Naive B cell (primary cell): Measurements from ENCODE around the gene ATP6V1A. TPM values are rescaled to one million over a fixed set of nuclear protein-coding genes. Genes with fewer than 3 reads are reported as not detected.

ENCODE experiments used
- ATAC-seq, 2 donors: fragments of 150-1000 bp; cut with Tn5 transposase; 2 replicates each; pipeline ENCODE4 v1.10.0; 2021; ENCODE audit warnings: low read depth in 2 of 2, mild to moderate bottlenecking in 2 of 2, moderate library complexity in 2 of 2
- DNase-seq: peaks from one replicate; pipeline ENCODE4 v3.0.0; 2022
- H3K27ac Mint-ChIP-seq, 6 donors: one replicate each; pipeline ENCODE4 v1.8.0; 2020 to 2022; ENCODE audit warnings: mild to moderate bottlenecking in 6 of 6, mixed read lengths in 6 of 6, moderate library complexity in 5 of 6, inconsistent platforms in 2 of 6
- H3K27me3 Mint-ChIP-seq, 3 donors: one replicate each; pipeline ENCODE4 v1.8.0; 2021 to 2022; ENCODE audit warnings: mixed read lengths in 3 of 3, mild to moderate bottlenecking in 1 of 3
- H3K36me3 Mint-ChIP-seq, 2 donors: one replicate each; pipeline ENCODE4 v1.8.0; 2020 to 2022; ENCODE audit warnings: mixed read lengths in 2 of 2, inconsistent platforms in 1 of 2, mild to moderate bottlenecking in 1 of 2
- H3K4me1 Mint-ChIP-seq, 3 donors: one replicate each; pipeline ENCODE4 v1.8.0; 2020 to 2022; ENCODE audit warnings: mixed read lengths in 3 of 3, inconsistent platforms in 1 of 3, mild to moderate bottlenecking in 1 of 3, moderate library complexity in 1 of 3
- H3K4me3 Mint-ChIP-seq, 8 donors: one replicate each; pipeline ENCODE4 v1.8.0; 2020 to 2022; ENCODE audit warnings: mild to moderate bottlenecking in 8 of 8, mixed read lengths in 8 of 8, moderate library complexity in 8 of 8, inconsistent platforms in 2 of 8
- H3K9me3 Mint-ChIP-seq, 7 donors: one replicate each; pipeline ENCODE4 v1.8.0; 2020 to 2022; ENCODE audit warnings: mixed read lengths in 7 of 7, mild to moderate bottlenecking in 5 of 7, inconsistent platforms in 2 of 7, moderate library complexity in 1 of 7
- polyA plus RNA-seq, 6 donors: library from polyadenylated mRNA; unstranded; fragments of 300-500 nt; fragmentation: Illumina TruSeq; gene quantifications; one replicate each; pipeline ENCODE4 v1.2.3, GENCODE V29; 2021; ENCODE audit warnings: low read depth in 6 of 6

Gene ATP6V1A
- polyA plus RNA-seq, 6 donors from 2014 or later, result 42.2 to 55.1 (median 52.2) TPM

DNA sequence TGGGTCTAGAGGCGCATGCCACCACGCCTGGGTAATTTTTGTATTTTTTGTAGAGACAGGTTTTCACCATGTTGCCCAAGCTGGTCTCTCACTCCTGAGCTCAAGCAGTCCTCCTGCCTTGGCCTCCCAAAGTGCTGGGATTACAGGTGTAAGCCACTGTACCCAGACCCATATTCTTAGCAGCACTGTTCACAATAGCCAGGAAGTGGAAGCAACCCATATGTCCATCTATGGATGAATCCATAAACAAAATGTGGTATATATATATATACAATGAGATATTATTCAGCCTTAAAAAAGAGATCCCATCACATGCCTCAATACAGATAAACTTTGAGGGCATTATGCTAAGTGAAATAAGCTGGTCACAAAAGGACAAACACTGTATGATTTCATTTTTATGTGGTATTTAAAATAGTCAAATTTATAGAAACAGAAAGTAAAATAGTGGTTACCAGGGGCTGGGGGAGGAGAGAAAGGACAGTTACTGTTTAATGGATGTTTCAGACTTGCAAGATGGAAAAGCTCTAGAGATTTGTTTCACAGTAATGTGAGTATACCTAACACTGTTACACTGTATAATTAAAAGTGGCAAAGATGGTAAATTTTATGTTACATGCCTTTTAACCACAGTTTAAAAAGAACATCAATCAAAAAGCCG is 56.1 kb downstream of the ATP6V1A start:
- Mint-ChIP-seq H3K36me3 (peaks cover 32 to 43% of the 10 kb centered on the region in 2 donors), H3K27me3 (no peaks in the 10 kb centered on the region), H3K4me1 (peaks cover 4 to 15% (median 14%) of the 10 kb centered on the region in 3 donors), H3K4me3 (peak overlapping the region in 1 of 8 donors; percentile 11), H3K27ac (peak overlapping the region in 5 of 6 donors; percentile 18 to 97 (median 88)), H3K9me3 (no peaks in the 10 kb centered on the region)
- DNase-seq (no peak), ATAC-seq (peak in 1 of 2 donors; percentile 33)

DNA sequence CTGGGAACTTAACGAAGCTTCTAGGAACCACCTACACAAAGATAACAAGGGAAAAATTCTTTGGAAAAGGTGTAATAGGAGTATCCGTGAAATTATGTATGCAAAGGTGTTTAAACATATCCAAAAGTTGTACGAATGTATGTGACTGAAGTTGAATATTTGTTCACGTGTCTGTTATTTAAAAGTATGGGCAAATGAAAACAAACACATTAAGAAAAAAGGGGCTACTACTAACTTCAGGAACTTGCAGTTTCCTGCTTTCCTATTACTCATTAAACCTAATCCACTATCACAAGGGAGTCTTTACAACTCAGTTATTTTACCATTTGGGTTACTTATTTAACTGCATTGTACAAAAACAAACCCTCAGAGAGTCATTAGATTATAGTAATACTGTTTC is 57.8 kb downstream of the ATP6V1A start:
- H3K4me3 Mint-ChIP-seq, result no peak overlapping the region
- DNase-seq (no peak), ATAC-seq (no peak)
- H3K9me3 Mint-ChIP-seq, result no peaks in the 10 kb centered on the region
- H3K27ac Mint-ChIP-seq, result peak overlapping the region in 1 of 6 donors; percentile 19
- H3K27me3 Mint-ChIP-seq, result no peaks in the 10 kb centered on the region
- peaks cover 29 to 37% of the 10 kb centered on the region in 2 donors for H3K36me3 Mint-ChIP-seq
- peaks cover 4 to 15% (median 14%) of the 10 kb centered on the region in 3 donors for H3K4me1 Mint-ChIP-seq

DNA sequence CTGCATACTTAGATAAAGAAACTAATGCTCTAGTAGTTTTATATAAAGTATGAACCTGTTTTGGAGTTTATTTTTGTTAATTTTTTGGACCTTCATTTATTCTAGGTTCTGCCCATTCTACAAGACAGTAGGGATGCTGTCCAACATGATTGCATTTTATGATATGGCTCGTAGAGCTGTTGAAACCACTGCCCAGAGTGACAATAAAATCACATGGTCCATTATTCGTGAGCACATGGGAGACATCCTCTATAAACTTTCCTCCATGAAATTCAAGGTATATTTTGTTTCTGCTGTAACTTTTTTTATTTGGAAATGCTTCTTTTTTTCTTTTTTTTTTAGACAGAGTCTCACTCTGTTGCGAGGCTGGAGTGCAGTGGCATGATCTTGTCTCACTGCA is 58.4 kb downstream of the ATP6V1A start:
- Mint-ChIP-seq H3K27me3 (no peaks in the 10 kb centered on the region), H3K36me3 (peaks cover 30 to 33% of the 10 kb centered on the region in 2 donors), H3K4me3 (no peak overlapping the region)

GRCh38 chr3:113812854-113813253 is 66.0 kb downstream of the ATP6V1A start:
- Mint-ChIP-seq H3K27ac (peak overlapping the region in 1 of 6 donors; percentile 61), H3K4me1 (no peaks in the 10 kb centered on the region), H3K9me3 (peaks cover 0 to 2% (median 0%) of the 10 kb centered on the region in 7 donors), H3K27me3 (no peaks in the 10 kb centered on the region), H3K36me3 (peaks cover 6 to 8% of the 10 kb centered on the region in 2 donors), H3K4me3 (no peak overlapping the region)
- no peak for DNase-seq
- no peak for ATAC-seq

More for the DNA sequence above, 58.4 kb downstream of the ATP6V1A start:
- no peaks in the 10 kb centered on the region for H3K9me3 Mint-ChIP-seq
- no peak overlapping the region for H3K27ac Mint-ChIP-seq
- DNase-seq, result no peak
- ATAC-seq, result no peak
- H3K4me1 Mint-ChIP-seq, result peaks cover 4 to 15% (median 14%) of the 10 kb centered on the region in 3 donors

GRCh38 chr3:113819866-113820265 is 73.0 kb downstream of the ATP6V1A start:
- no peak overlapping the region for H3K4me3 Mint-ChIP-seq
- peaks cover 2 to 5% (median 3%) of the 10 kb centered on the region in 3 donors for H3K4me1 Mint-ChIP-seq
- ATAC-seq (no peak), DNase-seq (no peak)
- no peaks in the 10 kb centered on the region for H3K27me3 Mint-ChIP-seq
- no peaks in the 10 kb centered on the region for H3K36me3 Mint-ChIP-seq
- H3K27ac Mint-ChIP-seq, result peak overlapping the region in 2 of 6 donors; percentile 21 to 49
- no peaks in the 10 kb centered on the region for H3K9me3 Mint-ChIP-seq

GRCh38 chr3:113825090-113825489 is 78.3 kb downstream of the ATP6V1A start:
- Mint-ChIP-seq H3K36me3 (no peaks in the 10 kb centered on the region), H3K4me1 (peaks cover 25 to 47% (median 32%) of the 10 kb centered on the region in 3 donors), H3K9me3 (peaks cover 0 to 4% (median 2%) of the 10 kb centered on the region in 7 donors), H3K4me3 (peak overlapping the region in 2 of 8 donors; percentile 21 to 27), H3K27me3 (no peaks in the 10 kb centered on the region), H3K27ac (peak overlapping the region in 2 of 6 donors; percentile 19 to 44)
- ATAC-seq (peak; percentile 54 to 68), DNase-seq (no peak)

DNA sequence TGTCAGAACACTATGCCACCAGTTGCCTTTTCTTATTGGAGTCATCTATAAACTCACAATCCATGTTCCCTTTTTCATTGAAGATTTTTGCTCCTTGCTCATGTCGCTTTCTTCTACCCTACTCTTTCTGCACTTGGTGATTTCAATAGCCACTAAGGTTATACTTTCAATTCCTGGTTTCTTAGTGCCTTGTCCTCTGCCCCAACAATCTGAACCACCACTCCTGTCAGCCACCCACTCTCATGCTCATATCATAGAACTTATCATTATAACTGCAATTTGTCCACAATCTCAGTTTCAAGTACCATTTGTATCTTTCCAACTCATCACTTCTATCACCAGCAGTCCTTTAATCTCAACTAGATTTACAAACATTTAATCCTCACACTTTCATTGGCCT is 81.8 kb downstream of the ATP6V1A start:
- peak overlapping the region in 5 of 8 donors; percentile 0 to 32 (median 12) for H3K4me3 Mint-ChIP-seq
- H3K27ac Mint-ChIP-seq, result peak overlapping the region; percentile 0 to 54 (median 8)
- peak in 1 of 2 donors; percentile 35 for ATAC-seq
- peaks cover 4 to 28% (median 13%) of the 10 kb centered on the region in 7 donors for H3K9me3 Mint-ChIP-seq
- peaks cover 6 to 10% of the 10 kb centered on the region in 2 donors for H3K36me3 Mint-ChIP-seq
- H3K27me3 Mint-ChIP-seq, result no peaks in the 10 kb centered on the region
- no peak for DNase-seq
- H3K4me1 Mint-ChIP-seq, result peaks cover 43 to 79% (median 59%) of the 10 kb centered on the region in 3 donors

DNA sequence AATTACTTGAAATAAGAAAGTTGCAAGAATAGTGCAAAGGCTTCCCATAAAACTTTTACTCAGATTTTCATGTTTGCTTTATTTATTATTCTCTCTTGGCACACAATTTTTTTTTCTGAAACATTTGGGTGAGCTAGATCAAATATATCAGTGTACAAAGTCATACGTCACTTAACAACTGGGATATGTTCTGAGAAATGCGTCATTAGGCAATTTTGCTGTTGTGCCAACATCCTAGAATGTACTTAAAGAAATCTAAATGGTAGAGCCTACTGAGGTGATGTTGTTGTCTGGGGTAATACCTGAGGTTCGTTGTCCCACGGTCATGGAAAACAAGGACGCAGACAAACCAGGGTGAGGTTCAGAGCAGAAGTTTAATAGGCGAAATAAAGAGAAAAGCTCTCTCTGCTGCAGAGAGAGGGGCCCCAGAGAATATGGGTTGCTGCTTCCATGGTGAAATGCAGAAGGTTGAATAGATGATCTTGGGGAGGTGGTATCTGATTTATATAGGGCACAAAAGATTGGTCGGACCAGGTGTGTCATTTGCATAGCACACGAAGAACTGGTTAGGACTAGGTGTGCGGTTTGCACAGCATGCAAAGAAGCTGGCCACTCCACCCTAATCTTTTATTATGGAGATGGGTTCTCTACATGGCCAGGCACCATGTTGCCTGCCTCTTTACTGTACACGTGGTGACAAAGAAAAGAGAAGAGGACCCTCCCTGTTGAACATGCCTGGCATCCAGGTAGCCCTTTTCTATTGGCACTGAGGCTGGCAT is 82.9 kb downstream of the ATP6V1A start:
- DNase-seq, result no peak
- Mint-ChIP-seq H3K4me3 (peak overlapping the region in 7 of 8 donors; percentile 24 to 79 (median 61)), H3K9me3 (peaks cover 4 to 28% (median 13%) of the 10 kb centered on the region in 7 donors), H3K36me3 (peaks cover 6 to 10% of the 10 kb centered on the region in 2 donors), H3K27ac (peak overlapping the region in 5 of 6 donors; percentile 17 to 84 (median 53)), H3K4me1 (peaks cover 41 to 76% (median 57%) of the 10 kb centered on the region in 3 donors), H3K27me3 (no peaks in the 10 kb centered on the region)
- ATAC-seq, result peak; percentile 25 to 64

- Mint-ChIP-seq H3K9me3 (peaks cover 4 to 28% (median 13%) of the 10 kb centered on the region in 7 donors), H3K4me3 (peak overlapping the region; percentile 21 to 82 (median 60)), H3K4me1 (peaks cover 36 to 65% (median 49%) of the 10 kb centered on the region in 3 donors), H3K27ac (peak overlapping the region in 5 of 6 donors; percentile 17 to 93 (median 84)), H3K36me3 (peaks cover 6 to 10% of the 10 kb centered on the region in 2 donors), H3K27me3 (no peaks in the 10 kb centered on the region)
- DNase-seq (no peak), ATAC-seq (no peak)
These were observed 84.2 kb downstream of the ATP6V1A start for GRCh38 chr3:113831103-113831355.

DNA sequence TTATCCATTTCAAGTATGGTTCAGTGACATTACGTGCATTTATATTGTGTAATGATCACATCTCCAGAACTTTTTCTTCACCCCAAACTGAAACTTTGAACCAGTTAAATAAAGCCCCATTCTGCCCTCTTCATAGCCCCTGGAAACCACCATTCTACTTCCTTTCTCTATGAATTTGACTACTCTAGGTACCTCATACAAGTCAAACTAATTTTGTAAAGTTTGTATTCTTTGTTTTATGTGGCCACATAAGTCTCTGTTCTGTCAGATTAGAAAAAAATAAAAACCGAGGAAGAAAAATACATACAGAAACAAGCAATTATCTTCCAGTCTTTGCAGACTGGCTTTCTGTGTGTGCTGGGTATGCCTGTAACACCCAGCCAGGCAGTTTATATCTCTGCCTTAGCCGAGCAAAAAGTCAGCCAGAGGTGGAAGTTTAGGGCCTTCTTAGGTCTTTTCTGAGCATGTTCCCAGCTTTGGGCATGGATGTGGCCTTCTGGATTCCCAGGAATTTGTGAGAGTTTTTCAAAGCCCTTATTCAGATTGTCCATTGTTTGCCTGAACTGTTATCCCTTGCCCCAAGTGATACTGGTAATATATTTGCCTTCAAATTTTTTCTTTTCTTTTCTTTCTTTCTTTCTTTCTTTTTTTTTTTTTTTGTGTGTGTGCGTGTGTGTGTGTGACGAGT is 85.8 kb downstream of the ATP6V1A start:
- ATAC-seq (peak; percentile 21 to 31), DNase-seq (no peak)
- Mint-ChIP-seq H3K27me3 (no peaks in the 10 kb centered on the region), H3K4me3 (peak overlapping the region in 2 of 8 donors; percentile 0 to 66), H3K4me1 (peaks cover 36 to 62% (median 44%) of the 10 kb centered on the region in 3 donors), H3K27ac (peak overlapping the region in 4 of 6 donors; percentile 4 to 79 (median 38)), H3K9me3 (peaks cover 4 to 28% (median 13%) of the 10 kb centered on the region in 7 donors), H3K36me3 (peaks cover 6 to 10% of the 10 kb centered on the region in 2 donors)

GRCh38 chr3:113834983-113835382 is 88.1 kb downstream of the ATP6V1A start:
- H3K4me3 Mint-ChIP-seq, result no peak overlapping the region
- no peak for ATAC-seq

DNA sequence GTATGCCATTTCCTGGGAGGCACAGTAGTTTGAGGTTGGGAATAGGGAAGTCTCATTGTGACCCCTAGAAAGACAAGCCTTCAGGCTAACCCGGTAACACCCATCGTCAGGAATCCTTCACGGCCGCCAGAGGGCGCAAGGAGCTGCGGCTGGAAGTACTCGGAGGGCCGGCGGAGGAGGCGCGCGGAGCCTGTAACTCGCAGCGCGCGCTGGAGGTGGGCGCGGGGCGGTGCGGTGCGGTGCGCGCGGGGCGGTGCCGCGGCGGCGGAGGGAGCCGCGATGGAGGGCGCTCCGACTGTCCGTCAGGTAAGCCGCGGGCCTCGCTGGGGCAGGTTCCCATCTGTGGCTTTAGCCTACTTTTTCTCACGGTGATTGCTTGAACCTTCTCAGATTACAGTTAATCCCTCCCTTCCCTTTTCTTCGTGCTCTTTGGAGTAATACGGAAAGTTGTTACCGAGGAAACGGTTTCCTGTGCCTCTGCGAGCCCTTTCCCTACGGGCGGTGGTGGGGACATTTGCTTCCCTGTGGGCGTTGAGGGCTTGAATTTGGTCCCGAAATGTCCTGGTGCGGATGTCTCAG is 91.9 kb downstream of the ATP6V1A start, which contains the start of gene GRAMD1C:
Gene GRAMD1C, plus strand, starts transcription at position 158 of the 579 bp plus-strand sequence. Its CDS starts 122 bp downstream, at position 280.
- H3K9me3 Mint-ChIP-seq, result no peaks in the 10 kb centered on the region
- H3K4me3 Mint-ChIP-seq, result peak within 1 kb of the TSS; percentile 84 to 92 (median 88)
- ATAC-seq (peak; percentile 98 to 99), DNase-seq (peak; percentile 83)
- no peaks in the 10 kb centered on the region for H3K27me3 Mint-ChIP-seq
- peaks cover 7 to 31% (median 13%) of the 10 kb centered on the region in 3 donors for H3K4me1 Mint-ChIP-seq
- H3K36me3 Mint-ChIP-seq, result no peaks in the 10 kb centered on the region
- peak within 1 kb of the TSS in 5 of 6 donors; percentile 28 to 91 (median 42) for H3K27ac Mint-ChIP-seq

More at GRCh38 chr3:113834983-113835382, 88.1 kb downstream of the ATP6V1A start:
- Mint-ChIP-seq H3K27ac (peak overlapping the region in 1 of 6 donors; percentile 32), H3K36me3 (peaks cover 6 to 10% of the 10 kb centered on the region in 2 donors), H3K27me3 (no peaks in the 10 kb centered on the region), H3K4me1 (peaks cover 29 to 58% (median 35%) of the 10 kb centered on the region in 3 donors), H3K9me3 (peaks cover 3 to 27% (median 11%) of the 10 kb centered on the region in 7 donors)
- DNase-seq, result no peak
